GM23248 (cell line): ENCODE results near the gene MMP23B.

Experiments used
- EZH2 ChIP-seq: fragments of 200-600 bp; sonication (generic); IDR thresholded peaks from 2 replicates; pipeline ENCODE4 v1.6.1; 2018; ENCODE audit warnings: antibody characterized with exemption, mild to moderate bottlenecking; ENCODE audit not compliant: insufficient read depth, poor library complexity, severe bottlenecking
- EZH2phosphoT487 ChIP-seq: fragments of 200-600 bp; sonication (generic); IDR thresholded peaks from 2 replicates; pipeline ENCODE4 v1.6.1; 2018; ENCODE audit warnings: antibody characterized with exemption, moderate library complexity, mild to moderate bottlenecking, low read depth; ENCODE audit not compliant: insufficient read depth

DNA sequence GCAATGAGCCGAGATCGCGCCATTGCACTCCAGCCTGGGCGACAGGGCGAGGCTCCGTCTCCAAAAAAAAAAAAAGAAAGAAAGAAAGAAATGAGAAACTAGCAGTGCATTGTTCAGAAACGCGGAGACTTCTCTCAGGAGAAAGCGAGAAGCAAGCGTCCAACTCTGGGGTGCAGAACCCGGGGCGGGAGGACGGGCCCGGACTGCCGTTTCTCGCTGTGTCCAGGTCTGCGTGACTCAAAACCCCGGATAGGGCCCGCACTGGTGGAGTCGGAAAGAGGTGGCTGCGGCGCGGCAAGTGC lies 17.1 kb upstream of the MMP23B start:
- no peak for TF ChIP-seq EZH2
- TF ChIP-seq EZH2phosphoT487, result no peak
